Measurements from ENCODE around the gene CCDC183.
"Not testable (repeated sequence)": the region's sequence is repeated elsewhere in the genome, so short reads cannot be mapped to it uniquely, and the experiment has no call there.

CCDC183 gene

GRCh38 chr9:136799079-136799853 is 3.1 kb downstream of the CCDC183 start:
- peak overlapping the region; percentile 62 for H3K4me3 ChIP-seq
- H3K27me3 ChIP-seq = peaks cover 8% of the 10 kb centered on the region
- peaks cover 14% of the 10 kb centered on the region; the same call in 1 of the 2 replicates for H3K36me3 ChIP-seq
- peaks cover 65% of the 10 kb centered on the region for H3K4me1 ChIP-seq
- peaks cover 10% of the 10 kb centered on the region for H4K20me1 ChIP-seq
- peak overlapping the region; percentile 92 for H3K4me2 ChIP-seq
- H3K27ac ChIP-seq = peak overlapping the region; percentile 64; the same call in 1 of the 2 replicates
- H3K9ac ChIP-seq = peak overlapping the region; percentile 57
- no peak for TF ChIP-seq Cebpa-rat (IDR thresholded peaks at IDR 0.05)
- no peaks in the 10 kb centered on the region for H3K9me3 ChIP-seq

GRCh38 chr9:136799854-136800657 is 3.9 kb downstream of the CCDC183 start:
- H3K4me1 ChIP-seq = peaks cover 59% of the 10 kb centered on the region
- H3K4me3 ChIP-seq = peak overlapping the region; percentile 62

GRCh38 chr9:136802321-136802720 is 6.2 kb downstream of the CCDC183 start:
- Histone ChIP-seq H3K4me1 (peaks cover 59% of the 10 kb centered on the region), H3K4me2 (no peak overlapping the region; the same call in 1 of the 2 replicates), H3K27me3 (peaks cover 8% of the 10 kb centered on the region), H3K9me3 (no peaks in the 10 kb centered on the region), H3K36me3 (peaks cover 36% of the 10 kb centered on the region), H3K4me3 (no peak overlapping the region), H3K27ac (no peak overlapping the region), H3K9ac (peak overlapping the region; percentile 24; the same call in 1 of the 2 replicates), H4K20me1 (peaks cover 10% of the 10 kb centered on the region)
- TF ChIP-seq Cebpa-rat (IDR thresholded peaks at IDR 0.05) = no peak

More at GRCh38 chr9:136799854-136800657, 3.9 kb downstream of the CCDC183 start:
- Histone ChIP-seq H3K9ac (peak overlapping the region; percentile 57), H3K27ac (peak overlapping the region; percentile 64; the same call in 1 of the 2 replicates), H3K36me3 (peaks cover 19% of the 10 kb centered on the region), H4K20me1 (peaks cover 10% of the 10 kb centered on the region), H3K4me2 (peak overlapping the region; percentile 95), H3K27me3 (peaks cover 8% of the 10 kb centered on the region), H3K9me3 (no peaks in the 10 kb centered on the region)
- no peak for TF ChIP-seq Cebpa-rat (IDR thresholded peaks at IDR 0.05)

GRCh38 chr9:136803009-136803550 is 6.9 kb downstream of the CCDC183 start:
- H3K9me3 ChIP-seq, H3K4me2 ChIP-seq, H3K9ac ChIP-seq, H3K27ac ChIP-seq, H3K4me3 ChIP-seq, H3K27me3 ChIP-seq: not testable (repeated sequence)
- peaks cover 58% of the 10 kb centered on the region for H3K4me1 ChIP-seq
- peaks cover 36% of the 10 kb centered on the region for H3K36me3 ChIP-seq
- H4K20me1 ChIP-seq = peaks cover 13% of the 10 kb centered on the region

GRCh38 chr9:136803551-136804508 is 7.7 kb downstream of the CCDC183 start:
- no peak for TF ChIP-seq Cebpa-rat (IDR thresholded peaks at IDR 0.05)
- no peak overlapping the region for H3K4me3 ChIP-seq
- H3K4me2 ChIP-seq = no peak overlapping the region
- H3K4me1 ChIP-seq = peaks cover 55% of the 10 kb centered on the region
- H3K36me3 ChIP-seq = peaks cover 36% of the 10 kb centered on the region
- no peak overlapping the region for H3K9ac ChIP-seq
- H4K20me1 ChIP-seq = peaks cover 17% of the 10 kb centered on the region
- H3K9me3 ChIP-seq = no peaks in the 10 kb centered on the region
- peaks cover 7% of the 10 kb centered on the region for H3K27me3 ChIP-seq
- no peak overlapping the region for H3K27ac ChIP-seq

GRCh38 chr9:136804509-136805206 is 8.5 kb downstream of the CCDC183 start:
- Histone ChIP-seq H3K36me3 (peaks cover 40% of the 10 kb centered on the region), H4K20me1 (peaks cover 22% of the 10 kb centered on the region), H3K4me1 (peaks cover 55% of the 10 kb centered on the region), H3K27me3 (no peaks in the 10 kb centered on the region), H3K9ac (no peak overlapping the region), H3K9me3 (no peaks in the 10 kb centered on the region), H3K4me3 (no peak overlapping the region), H3K27ac (no peak overlapping the region), H3K4me2 (no peak overlapping the region)
- TF ChIP-seq Cebpa-rat (IDR thresholded peaks at IDR 0.05) = no peak

- TF ChIP-seq Cebpa-rat (IDR thresholded peaks at IDR 0.05) = no peak
- Histone ChIP-seq H3K4me1 (peaks cover 59% of the 10 kb centered on the region), H3K27ac (no peak overlapping the region), H3K36me3 (peaks cover 46% of the 10 kb centered on the region), H3K4me2 (no peak overlapping the region), H3K4me3 (no peak overlapping the region), H3K9ac (no peak overlapping the region), H3K9me3 (no peaks in the 10 kb centered on the region), H3K27me3 (no peaks in the 10 kb centered on the region), H4K20me1 (peaks cover 28% of the 10 kb centered on the region)
Measured at GRCh38 chr9:136805207-136805740, 9.1 kb downstream of the CCDC183 start.

GRCh38 chr9:136806067-136806466 is 9.9 kb downstream of the CCDC183 start:
- H3K36me3 ChIP-seq = peaks cover 54% of the 10 kb centered on the region
- no peaks in the 10 kb centered on the region for H3K9me3 ChIP-seq
- no peak overlapping the region for H3K4me3 ChIP-seq
- H3K27ac ChIP-seq = no peak overlapping the region
- peaks cover 31% of the 10 kb centered on the region for H4K20me1 ChIP-seq
- no peaks in the 10 kb centered on the region for H3K27me3 ChIP-seq
- peak overlapping the region; percentile 97 for H3K4me2 ChIP-seq
- H3K4me1 ChIP-seq = peaks cover 60% of the 10 kb centered on the region
- no peak for TF ChIP-seq Cebpa-rat (IDR thresholded peaks at IDR 0.05)
- peak overlapping the region; percentile 99; the same call in 1 of the 2 replicates for H3K9ac ChIP-seq

All from BLaER1 (cell line).